Fibroblast of lung (primary cell): Measurements from ENCODE around the gene KCNT2.

Experiments used
- CTCF ChIP-seq, 2 donors: IDR thresholded peaks in 1 of 2; conservative IDR thresholded peaks in 1 of 2; 1 replicate in 1 of 2; 2 replicates in 1 of 2; pipeline ENCODE4 v1.5.1; 2011 to 2012; ENCODE audit warnings: low read length in 2 of 2, control low read depth in 1 of 2, inconsistent platforms in 1 of 2, low read depth in 1 of 2, mild to moderate bottlenecking in 1 of 2
- EZH2 ChIP-seq: IDR thresholded peaks from 2 replicates; pipeline ENCODE4 v1.5.1; 2012; ENCODE audit warnings: low read length, control low read depth, mild to moderate bottlenecking; ENCODE audit errors: missing control alignments

GRCh38 chr1:196450143-196451095 is 157.8 kb downstream of the KCNT2 start:
- TF ChIP-seq EZH2 (no peak), CTCF (conservative IDR thresholded peaks at IDR 0.05 in 1 of 2, IDR thresholded peaks at IDR 0.05 in 1 of 2; ENCODE audit: low read depth in 1 of 2, low read length in 2 of 2) (no peak)
